DOHH2 (cell line): ENCODE measurements around the gene RNF130.
"Not testable (repeated sequence)": the region's sequence is repeated elsewhere in the genome, so short reads cannot be mapped to it uniquely, and the experiment has no call there.

Source experiments
- H3F3A ChIP-seq: fragments of 200-600 bp; sonication (generic), shearing (Covaris generic); 2 replicates; pipeline ENCODE4 v1.6.0; 2016; ENCODE audit warnings: antibody characterized with exemption, mild to moderate bottlenecking; ENCODE audit not compliant: control insufficient read depth, insufficient read depth
- H3K27ac ChIP-seq: fragments of 200-600 bp; sonication (generic); 2 replicates; pipeline ENCODE4 v1.5.1; 2014; ENCODE audit warnings: low read depth, mild to moderate bottlenecking, low read length, moderate library complexity
- H3K27me3 ChIP-seq: fragments of 200-600 bp; sonication (generic); 2 replicates; pipeline ENCODE4 v1.6.1; 2014; ENCODE audit warnings: mild to moderate bottlenecking, low read length, mixed read lengths; ENCODE audit not compliant: control insufficient read depth
- H3K36me3 ChIP-seq: fragments of 200-600 bp; sonication (generic); 2 replicates; pipeline ENCODE4 v1.6.1; 2014; ENCODE audit warnings: mild to moderate bottlenecking, low read length, moderate library complexity, mixed read lengths; ENCODE audit not compliant: control insufficient read depth
- H3K4me1 ChIP-seq: fragments of 200-600 bp; sonication (generic); 2 replicates; pipeline ENCODE4 v1.6.1; 2014; ENCODE audit warnings: mild to moderate bottlenecking, low read length, mixed read lengths; ENCODE audit not compliant: control insufficient read depth
- H3K4me2 ChIP-seq: fragments of 200-600 bp; sonication (generic); 2 replicates; pipeline ENCODE4 v1.6.0; 2014; ENCODE audit warnings: mild to moderate bottlenecking, low read length, moderate library complexity
- H3K4me3 ChIP-seq: fragments of 200-600 bp; sonication (generic); 2 replicates; pipeline ENCODE4 v1.5.1; 2014; ENCODE audit warnings: mild to moderate bottlenecking, low read length, mixed read lengths
- H3K79me2 ChIP-seq: fragments of 200-600 bp; sonication (generic); 2 replicates; pipeline ENCODE4 v1.6.1; 2014; ENCODE audit warnings: mild to moderate bottlenecking, low read length, mixed read lengths; ENCODE audit not compliant: control insufficient read depth
- H3K9me2 ChIP-seq: fragments of 200-600 bp; sonication (generic); replicated peaks from 2 replicates; pipeline ENCODE4 v1.6.1; 2014; ENCODE audit warnings: mild to moderate bottlenecking, low read length, mixed read lengths; ENCODE audit not compliant: control insufficient read depth
- H3K9me3 ChIP-seq: fragments of 200-600 bp; sonication (generic); 2 replicates; pipeline ENCODE4 v1.6.1; 2014; ENCODE audit warnings: antibody characterized with exemption, low read length, mixed read lengths; ENCODE audit not compliant: control insufficient read depth, insufficient read depth
- H4K20me1 ChIP-seq: fragments of 200-600 bp; sonication (generic); 2 replicates; pipeline ENCODE4 v1.6.0; 2014; ENCODE audit warnings: low read depth, mild to moderate bottlenecking, antibody characterized with exemption, low read length, moderate library complexity; ENCODE audit not compliant: control insufficient read depth, insufficient read depth
- CTCF ChIP-seq: fragments of 200-600 bp; sonication (generic); IDR thresholded peaks from one replicate; pipeline ENCODE4 v1.5.1; 2014; ENCODE audit warnings: antibody characterized with exemption, mild to moderate bottlenecking, low read depth, low read length; ENCODE audit not compliant: poor library complexity, severe bottlenecking
- EZH2phosphoT487 ChIP-seq: fragments of 200-600 bp; sonication (generic); IDR thresholded peaks from 2 replicates; pipeline ENCODE4 v1.6.1; 2017; ENCODE audit warnings: borderline replicate concordance, mild to moderate bottlenecking, antibody characterized with exemption, low read length, moderate library complexity, mixed read lengths

RNF130 gene

GRCh38 chr5:179991106-179991505 is 80.5 kb downstream of the RNF130 start:
- TF ChIP-seq EZH2phosphoT487: no peak
- no peak for TF ChIP-seq CTCF
- Histone ChIP-seq H3K4me3 (no peak overlapping the region), H3K27me3 (0 out of 2 replicates have a peak, but pooled peaks cover 3% of the 10 kb centered on the region), H3F3A (no peaks in the 10 kb centered on the region), H3K4me2 (no peak overlapping the region), H3K27ac (no peak overlapping the region), H3K36me3 (no peaks in the 10 kb centered on the region), H3K9me2 (no peaks in the 10 kb centered on the region), H3K4me1 (no peaks in the 10 kb centered on the region), H3K79me2 (no peaks in the 10 kb centered on the region), H3K9me3 (no peaks in the 10 kb centered on the region), H4K20me1 (no peaks in the 10 kb centered on the region)

DNA sequence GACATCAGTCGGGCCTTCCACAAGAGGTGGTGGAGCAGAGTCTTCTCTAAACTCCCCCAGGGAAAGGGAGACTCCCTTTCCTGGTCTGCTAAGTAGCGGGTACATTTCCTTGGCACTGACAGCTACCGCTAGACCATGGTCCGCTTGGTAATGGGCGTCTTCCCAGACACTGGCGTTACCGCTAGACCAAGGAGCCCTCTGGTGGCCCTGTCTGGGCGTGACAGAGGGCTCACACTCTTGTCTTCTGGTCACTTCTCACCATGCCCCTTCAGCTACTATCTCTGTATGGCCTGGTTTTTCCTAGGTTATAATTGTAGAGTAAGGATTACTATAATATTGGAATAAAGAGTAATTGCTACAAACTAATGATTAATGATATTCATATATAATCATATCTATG is 81.0 kb downstream of the RNF130 start:
- H3K27ac ChIP-seq, H3K4me1 ChIP-seq, H3K79me2 ChIP-seq, H3K36me3 ChIP-seq, H3K4me3 ChIP-seq, H3K9me2 ChIP-seq, H3K4me2 ChIP-seq, H3F3A ChIP-seq, H3K9me3 ChIP-seq, H3K27me3 ChIP-seq, H4K20me1 ChIP-seq: not testable (repeated sequence)

GRCh38 chr5:179986328-179986727 is 85.2 kb downstream of the RNF130 start:
- Histone ChIP-seq H3K27me3 (peaks cover 27% of the 10 kb centered on the region), H3F3A (no peaks in the 10 kb centered on the region), H3K79me2 (no peaks in the 10 kb centered on the region), H3K4me2 (no peak overlapping the region), H3K9me3 (no peaks in the 10 kb centered on the region), H3K4me1 (no peaks in the 10 kb centered on the region), H4K20me1 (no peaks in the 10 kb centered on the region), H3K36me3 (no peaks in the 10 kb centered on the region), H3K27ac (no peak overlapping the region), H3K4me3 (no peak overlapping the region), H3K9me2 (no peaks in the 10 kb centered on the region)
- TF ChIP-seq EZH2phosphoT487: no peak
- no peak for TF ChIP-seq CTCF

DNA sequence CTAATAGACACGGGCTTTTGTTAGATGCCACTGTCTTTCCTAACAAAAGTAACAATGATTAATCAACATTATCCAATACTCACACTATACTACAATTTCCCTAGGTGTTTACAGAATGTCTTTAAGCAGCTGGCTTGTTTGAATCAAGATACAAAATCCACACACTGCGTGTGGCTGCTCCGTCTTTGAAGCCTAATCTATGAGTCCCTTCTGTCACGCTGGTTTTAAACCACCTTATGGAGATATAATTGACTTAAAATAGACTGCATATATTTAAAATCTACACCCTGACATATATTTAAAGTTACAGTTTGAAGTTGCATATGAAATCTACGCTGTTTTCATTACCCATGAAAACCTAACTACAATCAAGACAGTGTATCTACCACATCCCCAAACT is 89.9 kb downstream of the RNF130 start:
- no peaks in the 10 kb centered on the region for H3K4me1 ChIP-seq
- H3K79me2 ChIP-seq: no peaks in the 10 kb centered on the region
- H3K4me3 ChIP-seq: no peak overlapping the region
- no peaks in the 10 kb centered on the region for H3K9me2 ChIP-seq
- no peaks in the 10 kb centered on the region for H3F3A ChIP-seq
- no peak overlapping the region for H3K4me2 ChIP-seq
- no peaks in the 10 kb centered on the region for H4K20me1 ChIP-seq
- TF ChIP-seq EZH2phosphoT487 (no peak), CTCF (no peak)
- no peak overlapping the region for H3K27ac ChIP-seq
- peaks cover 24% of the 10 kb centered on the region for H3K27me3 ChIP-seq
- H3K36me3 ChIP-seq: no peaks in the 10 kb centered on the region
- no peaks in the 10 kb centered on the region for H3K9me3 ChIP-seq
